Esophagus (tissue), 2 donors: ENCODE measurements around the gene BHLHE23. TPM values are rescaled to one million over a fixed set of nuclear protein-coding genes. Genes with fewer than 3 reads are reported as not detected.

Experiments
- H3K27ac ChIP-seq, 2 donors: one replicate each; pipeline ENCODE4 v1.5.1; 2013; ENCODE audit warnings: low read depth in 2 of 2, mild to moderate bottlenecking in 2 of 2, inconsistent platforms in 1 of 2, low read length in 1 of 2, moderate library complexity in 1 of 2
- H3K27me3 ChIP-seq, 2 donors: one replicate each; pipeline ENCODE4 v1.6.1; 2013; ENCODE audit warnings: low read length in 2 of 2, control low read depth in 1 of 2, mild to moderate bottlenecking in 1 of 2; ENCODE audit not compliant: insufficient read depth in 2 of 2, control insufficient read depth in 1 of 2
- H3K36me3 ChIP-seq, 2 donors: one replicate each; pipeline ENCODE4 v1.6.1; 2013; ENCODE audit warnings: low read length in 1 of 2; ENCODE audit not compliant: control insufficient read depth in 2 of 2, insufficient read depth in 2 of 2
- H3K4me1 ChIP-seq, 2 donors: one replicate each; pipeline ENCODE4 v1.6.1; 2013; ENCODE audit warnings: low read length in 1 of 2; ENCODE audit not compliant: control insufficient read depth in 2 of 2, insufficient read depth in 2 of 2
- H3K4me3 ChIP-seq, 2 donors: one replicate each; pipeline ENCODE4 v1.5.1; 2013; ENCODE audit warnings: low read length in 2 of 2, mild to moderate bottlenecking in 2 of 2, low read depth in 1 of 2, moderate library complexity in 1 of 2
- H3K9me3 ChIP-seq, 2 donors: one replicate each; pipeline ENCODE4 v1.6.1; 2013; ENCODE audit warnings: mild to moderate bottlenecking in 2 of 2, low read depth in 1 of 2, low read length in 1 of 2, moderate library complexity in 1 of 2; ENCODE audit not compliant: control insufficient read depth in 2 of 2, insufficient read depth in 1 of 2
- WGBS, 2 donors: extraction: QIAGEN DNeasy Blood & Tissue Kit; methylation state at CpG; one replicate each; pipeline ENCODE4 v1.1.7; 2013; 5-methylcytosine and 5-hydroxymethylcytosine counted together
- polyA plus RNA-seq, 2 donors: library from polyadenylated mRNA; stranded (reverse); fragments of 200-250 nt; gene quantifications; one replicate each; pipeline ENCODE4 v1.2.3, GENCODE V29; 2013
- donor health status: healthy with polysubstance abuse.
- donor health status: Bipolar disorder and iron deficiency.

Gene BHLHE23
- polyA plus RNA-seq, 2 donors: not detected

DNA sequence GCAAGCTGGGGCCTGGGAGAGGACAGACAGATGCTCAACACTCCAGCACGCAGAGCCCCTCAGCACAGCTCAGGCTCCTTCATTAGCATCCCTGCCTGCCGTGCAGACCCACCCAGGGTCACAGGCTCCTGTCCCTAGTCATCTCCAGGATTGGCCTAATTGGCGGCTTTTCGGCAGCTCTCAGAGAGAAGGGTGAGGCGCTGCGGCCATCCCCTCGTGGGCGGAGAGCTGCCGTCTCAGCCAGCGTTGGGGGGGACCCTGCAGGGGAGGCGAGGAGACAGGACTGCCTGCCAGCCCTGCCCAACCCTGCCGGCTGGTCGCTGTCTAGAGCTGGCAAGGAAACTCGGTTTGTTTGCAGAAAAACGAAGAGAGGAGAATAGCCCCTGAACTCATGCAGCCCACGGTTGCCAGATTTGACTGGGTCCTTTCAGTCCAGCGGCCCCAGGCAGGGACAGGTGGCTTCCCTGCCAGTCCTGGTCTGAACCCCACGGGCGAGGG, 26.8 kb downstream of the BHLHE23 start:
- Histone ChIP-seq H3K27ac (no peak overlapping the region), H3K4me1 (no peaks in the 10 kb centered on the region), H3K27me3 (peaks cover 0 to 9% of the 10 kb centered on the region in 2 donors), H3K4me3 (no peak overlapping the region), H3K9me3 (peaks cover 0 to 2% of the 10 kb centered on the region in 2 donors), H3K36me3 (no peaks in the 10 kb centered on the region)
- WGBS, 2 donors: 14 to 18% methylated on average over 19 of the region's 19 CpGs

DNA sequence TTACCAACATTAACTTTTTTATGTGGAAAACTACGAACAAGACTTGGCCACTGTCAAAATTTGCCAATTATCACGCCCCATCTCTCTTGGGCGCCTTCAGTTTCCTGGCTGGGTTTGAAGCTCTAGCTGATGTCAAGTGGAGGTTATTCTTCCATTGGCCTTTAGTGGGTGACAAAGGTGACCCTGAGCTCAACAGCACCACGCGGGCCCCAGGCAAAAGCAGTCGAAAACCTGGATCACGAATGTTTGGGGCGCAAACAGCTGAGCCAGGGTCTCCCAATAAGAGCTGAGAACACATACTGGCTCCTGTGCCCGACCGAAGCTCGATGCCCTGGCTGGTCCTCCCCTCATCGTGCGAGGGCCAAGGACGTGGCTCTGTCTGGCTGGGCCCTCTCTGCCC, 27.5 kb downstream of the BHLHE23 start:
- peaks cover 0 to 2% of the 10 kb centered on the region in 2 donors for H3K9me3 ChIP-seq
- peaks cover 0 to 15% of the 10 kb centered on the region in 2 donors for H3K27me3 ChIP-seq
- no peak overlapping the region for H3K27ac ChIP-seq
- H3K4me1 ChIP-seq: no peaks in the 10 kb centered on the region
- WGBS, 2 donors: 70 to 82% methylated on average over 14 of the region's 14 CpGs
- H3K36me3 ChIP-seq: no peaks in the 10 kb centered on the region
- no peak overlapping the region for H3K4me3 ChIP-seq

DNA sequence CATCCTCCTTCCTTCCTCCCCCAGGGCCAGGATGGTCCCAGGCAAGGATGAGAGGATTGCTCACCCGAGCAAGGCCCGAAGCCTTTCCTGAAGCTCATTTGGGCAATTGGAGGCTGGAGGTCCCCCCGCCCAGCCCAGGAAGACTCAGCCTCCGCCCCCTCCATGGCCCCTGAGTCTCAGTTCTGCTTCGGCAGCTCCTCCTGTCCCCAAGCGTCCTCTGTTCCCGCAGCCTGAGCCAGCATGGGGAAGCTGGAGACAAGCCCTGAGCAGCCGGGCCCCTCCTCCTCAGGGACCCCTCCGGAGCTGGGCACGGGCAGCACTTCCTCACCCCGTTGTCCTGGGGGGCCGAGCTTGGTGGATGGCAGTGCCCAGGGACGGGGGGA, 28.2 kb downstream of the BHLHE23 start:
- Histone ChIP-seq H3K4me1 (no peaks in the 10 kb centered on the region), H3K27ac (no peak overlapping the region), H3K4me3 (no peak overlapping the region), H3K27me3 (peaks cover 0 to 20% of the 10 kb centered on the region in 2 donors), H3K36me3 (no peaks in the 10 kb centered on the region), H3K9me3 (peaks cover 0 to 2% of the 10 kb centered on the region in 2 donors)
- WGBS, 2 donors: 62 to 69% methylated on average over 13 of the region's 13 CpGs

DNA sequence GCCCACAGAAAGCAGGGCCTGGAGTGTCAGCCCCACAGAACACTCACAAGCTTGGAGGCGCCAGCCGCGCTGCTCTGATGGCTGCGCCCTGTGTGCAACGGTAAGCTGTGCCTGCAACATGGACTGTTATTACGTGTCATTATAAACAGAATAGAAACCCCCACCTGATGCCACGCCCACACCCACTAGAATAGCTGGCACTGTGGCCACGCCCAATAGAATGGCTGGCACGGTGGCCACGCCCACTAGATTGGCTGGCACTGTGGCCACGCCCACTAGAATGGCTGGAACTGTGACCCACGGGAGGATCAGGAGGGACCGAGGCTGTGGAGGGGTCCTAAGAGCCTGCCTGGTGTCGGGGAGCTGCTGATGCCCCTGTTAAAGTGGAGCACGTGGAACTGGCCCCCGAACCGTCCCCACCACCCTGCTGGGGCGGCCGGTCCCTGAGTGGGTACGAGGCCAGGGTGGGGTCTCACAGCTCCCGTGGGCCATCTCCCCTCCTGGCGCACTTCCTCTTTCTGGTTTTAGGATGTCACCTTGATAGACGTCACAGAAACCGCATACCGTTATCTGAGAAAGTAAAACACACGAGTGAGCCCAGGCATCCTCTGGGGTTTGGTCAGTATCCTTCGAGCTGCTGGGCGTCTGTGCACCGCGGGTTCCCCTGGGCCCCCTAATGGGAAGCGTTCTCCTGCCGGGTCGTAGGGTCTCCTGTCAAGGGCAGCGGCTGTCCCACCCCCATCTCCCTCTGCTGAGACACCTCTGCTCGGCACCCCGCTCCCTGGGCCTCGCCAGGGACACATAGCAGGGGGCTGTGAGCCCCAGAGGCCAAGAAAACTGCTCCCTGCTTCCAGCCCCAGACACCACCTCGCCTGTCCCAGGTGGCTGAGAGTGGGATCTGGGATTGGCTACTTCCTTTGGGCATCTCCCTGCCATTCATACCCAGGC, 28.9 kb downstream of the BHLHE23 start:
- H3K27ac ChIP-seq: no peak overlapping the region
- peaks cover 0 to under 1% of the 10 kb centered on the region in 2 donors for H3K4me1 ChIP-seq
- H3K4me3 ChIP-seq: no peak overlapping the region
- WGBS, 2 donors: 58 to 63% methylated on average over 38 of the region's 38 CpGs
- peaks cover 0 to 2% of the 10 kb centered on the region in 2 donors for H3K9me3 ChIP-seq
- H3K27me3 ChIP-seq: peaks cover 0 to 26% of the 10 kb centered on the region in 2 donors
- H3K36me3 ChIP-seq: no peaks in the 10 kb centered on the region

DNA sequence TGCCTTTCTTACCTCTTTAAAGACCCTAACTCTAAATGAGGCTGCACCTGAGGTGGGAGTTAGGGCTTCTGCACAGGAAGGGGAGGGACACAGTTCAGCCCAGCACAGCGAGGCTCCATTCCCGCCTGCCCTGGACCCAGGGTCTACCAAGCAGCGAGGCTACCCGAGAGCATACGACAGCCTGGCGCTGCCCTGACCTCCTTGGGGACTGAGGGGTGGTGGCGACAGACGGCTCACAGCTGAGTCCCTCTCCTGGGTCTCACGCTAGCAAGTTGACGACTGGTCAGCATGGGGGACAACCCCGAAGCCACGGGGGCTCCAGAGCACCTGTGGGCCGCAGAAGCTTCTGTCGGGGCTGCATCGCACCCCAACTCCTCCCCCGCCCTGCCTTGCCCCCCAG, 29.9 kb downstream of the BHLHE23 start:
- Histone ChIP-seq H3K36me3 (no peaks in the 10 kb centered on the region), H3K27ac (no peak overlapping the region), H3K4me1 (peaks cover 3 to 6% of the 10 kb centered on the region in 2 donors), H3K4me3 (no peak overlapping the region), H3K27me3 (peaks cover 0 to 28% of the 10 kb centered on the region in 2 donors), H3K9me3 (peaks cover 0 to 2% of the 10 kb centered on the region in 2 donors)
- 81 to 83% methylated on average over 16 of the region's 16 CpGs for WGBS, 2 donors

DNA sequence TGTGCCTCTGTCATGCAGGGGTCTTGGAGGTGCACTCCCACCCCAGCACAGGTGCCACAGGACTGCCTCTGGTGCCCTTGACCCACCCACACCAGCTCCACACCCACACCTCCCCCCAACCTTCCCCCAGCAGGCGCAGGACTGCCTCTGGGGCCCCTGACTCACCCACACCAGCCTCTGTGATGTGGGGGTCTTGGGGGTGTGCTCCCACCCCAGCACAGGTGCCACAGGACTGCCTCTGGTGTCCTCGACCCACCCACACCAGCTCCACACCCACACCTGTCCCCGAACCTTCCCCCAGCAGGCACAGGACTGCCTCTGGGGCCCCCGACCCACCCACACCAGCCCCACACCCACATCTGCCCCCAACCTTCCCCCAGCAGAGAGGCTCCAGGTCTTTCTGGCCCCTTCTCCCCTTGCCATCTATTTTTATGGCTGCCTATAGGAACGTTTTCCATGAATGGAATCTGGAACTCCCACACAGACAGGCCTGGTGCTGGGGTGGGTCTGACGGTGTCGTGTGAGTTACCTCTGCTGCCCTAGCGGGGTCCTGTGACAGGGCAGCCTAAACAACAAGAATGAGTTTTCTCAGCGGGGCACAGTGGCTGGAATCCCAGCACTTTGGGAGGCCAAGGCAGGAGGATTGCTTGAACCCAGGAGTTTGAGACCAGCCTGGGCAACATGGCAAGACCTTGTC, 30.8 kb downstream of the BHLHE23 start:
- WGBS, 2 donors: 56 to 59% methylated on average over 9 of the region's 9 CpGs
- Histone ChIP-seq H3K4me3 (no peak overlapping the region), H3K36me3 (no peaks in the 10 kb centered on the region), H3K4me1 (peaks cover 3 to 6% of the 10 kb centered on the region in 2 donors), H3K9me3 (peaks cover 0 to 2% of the 10 kb centered on the region in 2 donors), H3K27ac (no peak overlapping the region), H3K27me3 (peaks cover 0 to 25% of the 10 kb centered on the region in 2 donors)

DNA sequence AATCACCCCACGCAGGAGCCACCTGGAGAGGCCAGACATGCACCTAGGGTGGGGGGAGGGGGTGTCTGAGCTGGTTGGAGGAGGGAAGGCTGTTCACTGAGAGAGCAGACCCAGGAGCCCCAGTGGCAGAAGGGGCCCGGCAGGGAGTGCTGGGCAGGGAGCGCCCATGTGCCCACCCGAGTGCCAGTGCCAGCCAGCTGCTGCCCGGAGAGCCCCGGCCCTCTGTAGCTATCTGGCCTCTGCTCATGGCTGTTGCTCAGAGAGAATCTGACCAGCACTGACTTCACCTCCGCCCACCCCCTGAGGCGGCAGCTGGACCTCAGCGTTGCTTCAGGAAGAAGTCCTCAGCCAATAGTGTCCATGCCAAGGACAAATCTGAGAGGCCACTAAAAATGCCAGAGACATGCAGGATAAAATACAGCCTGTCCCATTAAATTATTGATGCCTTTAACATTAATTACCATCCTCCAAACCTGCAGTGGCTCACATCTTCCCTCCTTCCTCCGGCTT, 31.5 kb downstream of the BHLHE23 start:
- H3K27me3 ChIP-seq: peaks cover 0 to 25% of the 10 kb centered on the region in 2 donors
- H3K4me1 ChIP-seq: peaks cover 3 to 6% of the 10 kb centered on the region in 2 donors
- no peaks in the 10 kb centered on the region for H3K36me3 ChIP-seq
- peaks cover 0 to 6% of the 10 kb centered on the region in 2 donors for H3K9me3 ChIP-seq
- WGBS, 2 donors: 65 to 74% methylated on average over 10 of the region's 10 CpGs
- H3K27ac ChIP-seq: no peak overlapping the region
- H3K4me3 ChIP-seq: no peak overlapping the region

DNA sequence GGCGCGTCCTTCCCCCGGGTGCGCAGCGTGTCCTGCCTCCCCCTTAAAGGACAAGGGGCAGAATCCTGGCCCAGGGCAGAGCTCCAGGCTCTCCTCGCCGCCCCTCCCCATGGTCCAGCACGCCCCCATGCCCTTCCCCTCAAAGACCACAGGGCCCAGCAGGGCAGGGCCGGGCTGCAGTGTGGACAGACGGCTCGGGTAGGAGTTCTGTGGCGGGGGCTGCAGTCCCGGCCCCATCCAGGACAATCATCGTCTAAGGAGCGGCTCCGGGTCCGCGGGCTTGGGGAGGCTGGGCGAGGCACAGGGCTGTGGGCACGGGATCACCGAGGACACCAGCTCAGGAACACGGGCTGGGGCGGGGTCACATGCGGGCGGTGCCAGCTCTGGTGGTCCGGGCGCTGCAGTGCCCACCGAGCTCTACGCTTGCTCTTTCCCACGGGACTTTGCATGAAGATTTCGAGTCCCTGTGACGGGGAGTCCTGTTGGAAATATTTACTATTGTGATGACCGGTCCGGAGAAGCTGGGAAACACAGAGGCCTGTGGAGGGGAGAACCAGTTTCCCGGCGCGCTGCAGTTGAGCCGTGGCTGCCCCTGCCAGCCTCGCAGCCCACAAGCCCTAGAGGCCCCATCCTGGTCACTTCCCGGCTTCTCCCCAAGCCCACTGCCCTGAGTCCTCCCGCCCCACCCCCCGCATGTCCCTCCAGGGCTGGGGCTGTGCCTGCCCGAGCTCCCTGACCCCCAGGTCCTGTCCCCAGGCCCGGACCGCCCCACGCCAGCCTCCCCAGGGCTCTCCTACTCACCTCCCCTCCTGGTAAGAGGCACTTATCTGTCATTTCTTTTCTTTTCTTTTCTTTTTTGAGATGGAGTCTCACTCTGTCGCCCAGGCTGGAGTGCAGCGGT, 33.7 kb downstream of the BHLHE23 start:
- 13 to 17% methylated on average over 43 to 48 of the region's 48 CpGs for WGBS, 2 donors
- Histone ChIP-seq H3K36me3 (no peaks in the 10 kb centered on the region), H3K4me3 (no peak overlapping the region), H3K27ac (no peak overlapping the region), H3K27me3 (peaks cover 0 to 19% of the 10 kb centered on the region in 2 donors), H3K9me3 (peaks cover 0 to 6% of the 10 kb centered on the region in 2 donors), H3K4me1 (peaks cover 3 to 6% of the 10 kb centered on the region in 2 donors)
